SU-DHL-6 (cell line): ENCODE measurements around the gene SLC9A3.

Experiments
- EZH2phosphoT487 ChIP-seq: fragments of 200-600 bp; sonication (generic), shearing (Covaris generic); conservative IDR thresholded peaks from 2 replicates; pipeline ENCODE4 v1.6.1; 2018; ENCODE audit warnings: mild to moderate bottlenecking, antibody characterized with exemption, low read length, moderate library complexity, mixed read lengths
- TF ChIP-seq, protein P1 (sequence below): fragments of 200-600 bp; sonication (generic); IDR thresholded peaks from one replicate; pipeline ENCODE4 v1.5.1; 2017; ENCODE audit warnings: antibody characterized with exemption, mild to moderate bottlenecking, low read length, moderate library complexity; ENCODE audit not compliant: insufficient read depth, poor library complexity, severe bottlenecking

DNA sequence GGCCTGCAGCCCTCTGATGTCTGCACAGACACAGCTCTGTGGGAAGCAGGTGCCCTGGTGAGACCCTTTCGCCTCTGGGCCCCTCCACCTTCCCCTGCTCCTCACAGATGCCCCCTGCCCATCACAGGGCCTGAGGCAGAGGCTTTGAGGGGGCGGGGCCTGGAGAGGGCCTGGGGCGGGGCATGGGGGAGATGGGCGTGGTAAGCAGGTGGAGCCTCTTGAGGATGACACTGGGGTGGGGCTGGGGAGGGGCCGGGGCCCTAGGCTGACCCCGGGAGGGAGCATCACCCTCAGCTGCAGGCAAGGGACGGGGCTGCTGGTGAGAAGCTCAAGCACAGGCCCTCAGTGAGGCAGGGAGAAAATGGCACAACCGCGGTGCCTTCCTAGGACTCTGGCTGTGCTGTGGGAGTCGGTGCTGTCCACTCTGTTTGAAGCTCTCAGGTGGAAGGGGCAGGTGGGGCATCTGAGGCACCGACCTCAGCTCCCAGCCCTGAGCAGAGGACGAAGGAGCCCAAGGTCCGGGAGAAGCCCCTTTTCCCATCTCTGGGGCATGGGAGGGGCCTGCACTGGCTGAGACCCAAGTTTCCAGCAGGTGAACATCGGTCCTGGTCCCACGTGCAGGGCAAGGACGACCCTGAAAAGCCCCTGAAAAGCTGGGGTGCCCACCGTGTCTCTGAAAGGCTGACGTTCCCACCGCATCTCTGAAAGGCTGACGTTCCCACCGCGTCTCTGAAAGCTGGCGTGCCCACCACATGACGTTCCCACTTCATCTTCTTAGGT is 17.5 kb upstream of the SLC9A3 start:
- TF ChIP-seq, protein P1, sequence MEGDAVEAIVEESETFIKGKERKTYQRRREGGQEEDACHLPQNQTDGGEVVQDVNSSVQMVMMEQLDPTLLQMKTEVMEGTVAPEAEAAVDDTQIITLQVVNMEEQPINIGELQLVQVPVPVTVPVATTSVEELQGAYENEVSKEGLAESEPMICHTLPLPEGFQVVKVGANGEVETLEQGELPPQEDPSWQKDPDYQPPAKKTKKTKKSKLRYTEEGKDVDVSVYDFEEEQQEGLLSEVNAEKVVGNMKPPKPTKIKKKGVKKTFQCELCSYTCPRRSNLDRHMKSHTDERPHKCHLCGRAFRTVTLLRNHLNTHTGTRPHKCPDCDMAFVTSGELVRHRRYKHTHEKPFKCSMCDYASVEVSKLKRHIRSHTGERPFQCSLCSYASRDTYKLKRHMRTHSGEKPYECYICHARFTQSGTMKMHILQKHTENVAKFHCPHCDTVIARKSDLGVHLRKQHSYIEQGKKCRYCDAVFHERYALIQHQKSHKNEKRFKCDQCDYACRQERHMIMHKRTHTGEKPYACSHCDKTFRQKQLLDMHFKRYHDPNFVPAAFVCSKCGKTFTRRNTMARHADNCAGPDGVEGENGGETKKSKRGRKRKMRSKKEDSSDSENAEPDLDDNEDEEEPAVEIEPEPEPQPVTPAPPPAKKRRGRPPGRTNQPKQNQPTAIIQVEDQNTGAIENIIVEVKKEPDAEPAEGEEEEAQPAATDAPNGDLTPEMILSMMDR: no peak
- TF ChIP-seq EZH2phosphoT487: no peak
